RKO (cell line): ENCODE results near the gene NUP42.
"Not testable (repeated sequence)": the region's sequence is repeated elsewhere in the genome, so short reads cannot be mapped to it uniquely, and the experiment has no call there.

Experiments used
- DNase-seq: peaks from one replicate; pipeline ENCODE4 v3.0.0-alpha.2; 2016; ENCODE audit warnings: low spot score

Gene NUP42

GRCh38 chr7:23181684-23182553, at the start of gene NUP42:
Gene NUP42 (plus strand): TSS chr7:23182048. CDS start chr7:23182086, 38 bp downstream.
- peak; percentile 100 for DNase-seq

GRCh38 chr7:23133797-23134196, 48.1 kb upstream of the NUP42 start:
- no peak for DNase-seq

GRCh38 chr7:23135755-23136154, 46.1 kb upstream of the NUP42 start:
- no peak for DNase-seq

GRCh38 chr7:23136216-23136615, 45.6 kb upstream of the NUP42 start:
- DNase-seq = no peak

GRCh38 chr7:23157679-23158078, 24.2 kb upstream of the NUP42 start:
- DNase-seq = no peak

- DNase-seq = no peak
Measured at GRCh38 chr7:23158546-23158945, 23.3 kb upstream of the NUP42 start.

GRCh38 chr7:23161482-23161881, 20.4 kb upstream of the NUP42 start:
- no peak for DNase-seq

- DNase-seq = no peak
Measured at GRCh38 chr7:23164846-23165245, 17.0 kb upstream of the NUP42 start.

GRCh38 chr7:23165316-23165715, 16.5 kb upstream of the NUP42 start:
- DNase-seq = no peak

GRCh38 chr7:23167691-23168090, 14.2 kb upstream of the NUP42 start:
- DNase-seq = no peak

GRCh38 chr7:23168111-23168885, 13.6 kb upstream of the NUP42 start:
- no peak for DNase-seq

GRCh38 chr7:23175938-23176337, 5.9 kb upstream of the NUP42 start:
- DNase-seq = no peak

GRCh38 chr7:23183279-23184012, 1.6 kb downstream of the NUP42 start:
- peak; percentile 54 for DNase-seq

GRCh38 chr7:23184291-23184690, 2.4 kb downstream of the NUP42 start:
- DNase-seq = no peak

GRCh38 chr7:23184709-23185359, 3.0 kb downstream of the NUP42 start:
- peak; percentile 77 for DNase-seq

GRCh38 chr7:23185980-23186379, 4.1 kb downstream of the NUP42 start:
- DNase-seq = peak; percentile 17

GRCh38 chr7:23191022-23191421, 9.2 kb downstream of the NUP42 start:
- no peak for DNase-seq

- DNase-seq = not testable (repeated sequence)
Measured at GRCh38 chr7:23193650-23194227, 11.9 kb downstream of the NUP42 start.

GRCh38 chr7:23196306-23196705, 14.5 kb downstream of the NUP42 start:
- no peak for DNase-seq

GRCh38 chr7:23197745-23198144, 15.9 kb downstream of the NUP42 start:
- not testable (repeated sequence) for DNase-seq

GRCh38 chr7:23200331-23200730, 18.5 kb downstream of the NUP42 start:
- DNase-seq = no peak

- no peak for DNase-seq
Measured at GRCh38 chr7:23204241-23204640, 22.4 kb downstream of the NUP42 start.
